HG03060 (cell line): Measurements from ENCODE around the gene ZNF467.

Experiments
- ATAC-seq: cut with Tn5 transposase; IDR thresholded peaks from one replicate; pipeline ENCODE4 v1.9.1; 2021; ENCODE audit warnings: low read depth, moderate number of reproducible peaks; ENCODE audit not compliant: unreplicated experiment

ZNF467 gene

DNA sequence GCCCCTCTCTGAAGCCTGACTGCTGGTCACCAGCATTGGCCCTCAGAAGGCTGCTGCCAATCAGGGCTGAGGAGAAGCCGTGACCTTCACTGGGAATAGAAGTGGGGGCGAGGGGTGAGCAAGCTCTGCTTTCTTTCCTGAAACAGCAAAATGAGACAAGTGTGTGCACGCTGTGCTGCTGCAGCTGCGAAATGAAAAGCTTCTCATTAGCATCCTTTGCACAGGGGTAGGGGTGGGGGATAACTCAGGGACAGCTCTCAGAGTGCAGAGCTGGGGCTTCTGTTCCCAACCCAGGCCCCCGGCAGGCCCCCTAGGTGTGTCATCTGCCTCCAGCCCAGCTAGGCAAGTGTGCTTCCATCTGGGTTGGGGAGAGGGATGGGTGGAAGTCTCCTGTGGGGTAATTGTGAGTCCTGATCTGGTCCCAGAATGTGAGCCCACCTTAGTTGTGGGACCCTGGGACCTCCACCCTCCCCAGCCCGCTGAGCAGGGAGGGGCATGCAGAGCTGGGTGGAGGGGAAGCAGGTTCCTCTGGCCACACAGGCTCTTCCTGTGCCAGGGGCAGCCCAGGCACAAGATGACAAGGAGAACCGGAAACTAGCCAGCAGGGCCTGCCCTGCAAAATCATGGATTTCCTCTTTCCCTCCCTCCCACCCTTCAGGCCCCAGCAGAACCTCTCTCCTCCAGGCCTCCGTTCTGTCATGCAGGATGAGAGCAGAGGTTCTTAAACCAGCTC, 22.2 kb downstream of the ZNF467 start:
- no peak for ATAC-seq

DNA sequence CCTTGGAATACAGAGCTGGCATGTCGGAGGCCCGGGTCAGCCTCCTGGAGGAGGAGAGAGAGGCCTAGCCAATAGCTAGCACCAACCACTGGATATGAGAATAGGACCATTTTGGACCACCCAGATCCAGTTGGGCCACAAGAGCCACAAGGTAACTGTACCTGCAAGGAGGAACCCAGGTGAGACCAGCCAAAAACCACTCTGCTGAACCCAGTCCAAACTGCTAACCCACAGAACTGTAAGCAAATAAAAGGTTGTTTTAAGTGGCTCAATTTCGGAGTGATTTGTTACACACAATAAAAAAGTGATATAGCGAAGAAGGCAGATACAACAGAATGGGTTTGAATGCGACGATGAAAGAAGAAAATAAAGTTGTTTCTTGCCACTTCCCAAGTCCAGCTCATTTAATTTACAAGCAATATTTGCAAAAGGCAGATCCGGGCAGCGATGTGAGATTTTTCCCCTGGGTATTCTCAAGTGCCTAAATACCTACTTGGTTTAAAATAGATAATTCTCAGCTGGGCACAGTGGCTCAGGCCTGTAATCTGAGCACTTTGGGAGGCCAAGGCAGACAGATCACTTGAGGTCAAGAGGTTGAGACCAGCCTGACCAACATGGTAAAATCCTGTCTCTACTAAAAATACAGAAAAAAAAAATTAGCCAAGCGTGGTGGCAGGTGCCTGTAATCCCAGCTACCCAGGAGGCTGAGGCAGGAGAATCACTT, 23.1 kb downstream of the ZNF467 start:
- ATAC-seq = no peak

DNA sequence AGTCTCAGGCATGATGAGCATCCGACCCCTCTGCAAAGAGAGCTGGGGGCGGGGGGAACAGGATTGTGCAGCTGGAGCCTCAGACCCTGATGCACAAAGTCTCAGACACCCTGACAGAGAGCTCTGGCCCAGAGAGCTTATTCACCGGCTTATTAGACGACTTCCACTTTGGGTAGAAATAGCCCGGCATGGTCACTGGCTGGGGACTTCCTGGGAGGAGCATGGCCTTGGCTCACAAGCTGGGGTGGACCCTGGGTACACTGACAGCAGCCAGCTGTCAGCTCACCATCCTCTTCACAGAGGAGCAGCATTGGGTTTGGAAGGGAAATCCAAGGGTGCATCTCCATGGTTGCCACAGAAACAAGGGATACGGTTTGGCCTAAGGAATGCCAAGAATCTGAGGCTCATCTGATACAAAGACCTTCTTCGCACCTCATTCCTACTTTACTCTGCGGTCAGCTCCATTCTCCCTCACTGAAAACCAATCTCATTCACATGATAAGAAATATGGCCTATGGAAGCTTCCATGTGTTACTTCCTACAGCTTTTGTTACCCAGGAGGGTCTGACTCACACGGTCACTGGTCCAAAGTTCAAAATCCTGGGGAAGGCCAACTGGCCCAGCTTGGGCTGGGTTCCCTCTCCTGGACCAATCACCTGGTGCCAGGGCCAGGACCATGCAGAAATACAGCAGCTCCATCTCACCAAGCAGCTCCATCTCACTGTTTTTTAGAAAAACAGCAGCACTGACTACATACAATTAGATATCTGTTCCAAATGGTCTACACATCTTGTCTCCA, 25.1 kb downstream of the ZNF467 start:
- ATAC-seq = no peak

DNA sequence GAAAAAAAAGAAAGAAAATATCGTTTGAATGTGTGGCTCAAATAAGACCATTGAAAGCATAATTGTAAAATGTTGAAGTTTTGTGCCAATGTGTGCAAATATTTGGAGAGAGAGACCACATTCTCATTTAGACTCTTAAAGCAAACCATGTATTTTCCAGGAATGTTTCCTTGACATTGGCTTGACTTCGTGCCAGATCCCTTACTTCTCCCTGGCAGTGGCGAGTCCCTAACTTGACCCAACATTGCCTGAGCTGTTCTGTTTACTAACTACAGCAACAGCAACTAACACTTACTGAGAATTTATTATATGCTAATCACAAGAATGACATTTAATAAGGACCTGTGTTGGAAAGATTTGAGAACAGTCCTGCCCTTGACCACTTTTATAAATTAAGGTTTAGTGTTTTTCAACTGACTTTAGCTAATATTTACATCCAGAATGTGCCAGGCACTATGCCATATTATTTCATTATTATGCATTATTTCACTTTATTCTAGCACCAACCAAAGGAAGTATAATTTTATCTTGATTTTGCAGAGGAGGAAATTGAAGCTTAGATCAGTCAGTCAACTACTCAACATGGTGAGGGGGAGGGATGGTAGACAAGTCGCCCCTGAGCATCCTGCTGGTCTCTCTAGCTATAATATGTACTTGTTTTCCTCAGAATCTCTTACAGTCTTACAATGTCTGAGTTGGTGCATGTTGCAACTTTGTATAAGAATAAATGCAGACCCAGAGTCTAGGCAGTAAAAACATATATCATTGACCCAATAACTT, 29.7 kb downstream of the ZNF467 start:
- ATAC-seq = no peak

DNA sequence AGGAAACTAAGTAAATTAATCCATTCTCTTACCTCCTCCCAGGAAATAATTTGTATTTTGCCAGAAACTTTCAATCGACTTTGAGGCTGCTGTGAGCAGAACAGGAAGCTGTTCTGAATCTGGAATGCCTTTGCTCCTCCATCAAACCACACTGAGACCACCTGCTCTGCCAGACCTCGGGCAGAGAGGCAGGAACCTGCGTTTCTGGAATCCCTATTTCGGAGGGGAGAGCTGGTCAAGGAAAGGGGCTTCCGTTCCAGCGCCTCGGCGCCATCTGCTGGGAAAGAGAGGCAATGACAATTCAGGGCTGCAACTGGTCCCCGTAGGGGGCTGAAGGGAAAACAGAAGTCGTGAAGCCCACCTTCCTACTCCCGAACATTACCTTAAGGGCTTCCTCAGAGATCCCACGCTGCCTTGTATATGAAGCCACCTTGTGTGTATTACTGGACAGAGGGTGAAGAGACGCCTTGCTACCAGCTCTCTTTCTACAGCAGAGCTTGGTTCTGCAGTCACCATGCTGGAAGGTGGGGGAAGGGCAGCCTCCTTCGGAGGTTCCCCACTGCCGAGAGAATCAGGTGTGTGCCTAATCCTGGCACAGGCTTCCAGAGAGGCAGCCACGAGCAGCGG, 31.2 kb downstream of the ZNF467 start:
- ATAC-seq = no peak

DNA sequence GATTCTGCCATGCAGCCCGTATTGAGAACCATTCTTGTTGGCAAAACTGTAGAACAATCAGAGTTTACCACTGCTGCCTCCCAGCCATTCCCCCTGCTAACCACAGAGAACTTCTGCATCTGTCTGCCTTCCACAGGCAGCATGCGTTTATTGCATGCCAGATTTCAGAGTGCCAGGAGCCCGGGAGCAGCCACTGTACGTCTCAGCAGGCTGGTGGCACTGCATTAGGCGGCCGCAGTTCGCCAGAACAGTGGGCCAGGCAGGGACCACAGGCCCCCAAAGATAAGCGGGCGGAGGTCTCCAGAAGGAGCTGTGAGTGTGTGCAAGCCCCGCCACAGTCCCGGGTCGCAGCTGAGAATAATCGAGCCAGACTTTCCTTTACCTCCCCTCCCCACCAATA, 31.8 kb downstream of the ZNF467 start:
- no peak for ATAC-seq

DNA sequence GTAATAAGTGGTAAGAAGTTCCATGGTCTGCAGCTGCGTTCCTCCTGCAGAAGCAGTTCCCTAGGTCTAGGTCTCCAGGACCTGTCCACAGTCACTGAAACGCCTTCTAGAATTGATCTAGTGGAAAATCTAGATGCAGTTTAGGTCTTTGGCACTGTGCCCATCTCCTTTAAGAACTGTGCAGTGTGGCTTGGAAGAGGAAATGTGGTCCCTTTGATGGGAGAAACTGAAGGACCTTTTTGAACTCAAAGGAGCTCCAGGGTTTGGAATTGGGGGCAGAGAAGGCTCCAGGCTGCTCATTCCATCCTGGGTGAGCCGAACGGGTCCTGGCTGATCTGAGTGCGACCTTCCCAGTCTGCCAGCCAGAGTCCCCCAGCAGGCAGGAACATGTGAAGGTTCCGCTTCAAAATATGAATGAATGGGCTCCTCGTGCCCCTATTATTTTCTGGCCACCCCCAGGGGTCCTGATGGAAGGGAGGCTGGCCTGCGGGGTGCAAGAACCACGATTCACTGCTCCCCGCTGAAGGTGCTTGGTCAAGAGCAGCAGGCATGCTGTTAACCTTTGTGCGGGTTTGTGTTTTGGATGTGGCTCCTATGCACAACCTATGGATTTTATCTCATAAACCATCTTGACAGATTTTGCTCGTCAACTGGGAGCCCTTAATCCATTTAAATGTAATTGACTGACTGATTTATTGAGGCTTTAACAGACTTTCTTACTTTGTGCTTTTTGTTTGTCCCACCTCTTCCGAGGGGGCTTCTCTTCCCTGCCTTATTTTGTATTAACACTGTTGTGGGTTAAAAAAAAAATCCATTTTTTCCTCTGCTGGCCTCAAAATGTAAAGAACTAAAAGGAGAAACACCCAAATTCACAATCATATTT, 36.7 kb downstream of the ZNF467 start:
- ATAC-seq = no peak

DNA sequence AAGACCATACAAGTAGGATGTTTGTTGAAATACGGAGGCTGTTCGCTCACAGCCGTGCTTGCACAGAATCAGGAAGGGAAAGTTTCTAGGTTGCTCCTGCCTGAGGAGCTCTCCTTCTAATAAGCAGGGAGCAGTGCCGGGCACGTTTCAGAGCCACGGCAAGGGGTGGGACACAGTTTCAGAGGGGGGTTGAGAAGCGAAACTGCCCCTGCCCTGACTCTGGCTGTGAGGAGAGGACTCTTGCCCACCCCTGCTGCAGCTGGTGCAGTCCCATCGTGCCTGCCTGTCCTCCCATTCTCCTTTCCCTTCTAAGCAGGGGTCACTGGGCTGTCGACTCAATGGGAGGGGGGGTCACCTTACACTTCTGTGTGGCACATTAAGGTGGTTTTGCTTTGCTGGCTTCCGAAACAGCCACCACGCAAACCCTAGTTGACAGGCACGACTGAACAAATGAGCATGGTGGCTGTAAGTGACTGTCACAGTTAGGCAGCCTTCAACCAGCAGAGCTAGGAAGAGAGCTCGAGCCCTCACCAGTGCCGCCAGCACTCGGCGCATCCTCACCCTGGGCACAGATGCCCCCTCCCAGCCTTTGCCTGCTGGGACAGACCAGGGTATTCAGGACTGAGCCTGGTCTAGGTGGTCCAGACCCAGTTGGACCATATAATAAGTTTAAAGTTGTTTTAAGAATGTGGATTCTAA, 37.5 kb downstream of the ZNF467 start:
- no peak for ATAC-seq

DNA sequence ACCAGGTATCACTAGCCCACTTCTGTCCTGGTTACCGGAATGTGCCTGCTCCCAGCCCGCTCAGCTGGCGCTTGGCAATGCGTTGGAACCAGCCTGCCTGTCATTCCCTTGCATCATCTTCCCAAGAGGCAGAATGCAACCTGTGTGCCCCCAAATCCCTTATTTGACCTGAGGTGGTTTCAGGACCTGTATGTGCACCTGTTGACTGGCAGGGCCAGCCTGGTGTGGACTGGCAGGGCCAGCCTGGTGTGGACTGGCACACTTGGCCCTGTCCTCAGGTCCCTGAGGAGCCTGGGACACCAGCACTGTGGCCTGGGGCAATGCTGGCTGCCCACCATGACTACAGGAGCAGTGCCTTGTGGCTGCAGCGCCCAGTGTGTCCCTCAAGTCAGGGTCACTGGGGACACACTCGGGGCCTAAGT, 38.2 kb downstream of the ZNF467 start:
- ATAC-seq = no peak

DNA sequence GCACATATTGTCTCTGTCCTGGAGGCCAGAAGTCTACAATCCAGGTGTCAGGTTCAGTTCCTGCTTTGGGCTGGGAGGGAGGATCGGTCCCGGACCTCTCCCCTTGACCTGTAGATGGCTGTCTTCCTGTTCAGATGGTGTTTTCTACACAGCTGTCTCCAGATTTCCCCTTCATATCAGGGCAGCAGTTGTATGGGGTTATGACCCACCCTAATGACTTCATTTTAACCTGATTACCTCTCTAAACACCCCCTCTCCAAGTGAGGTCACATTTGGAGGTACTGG, 38.7 kb downstream of the ZNF467 start:
- ATAC-seq = no peak

DNA sequence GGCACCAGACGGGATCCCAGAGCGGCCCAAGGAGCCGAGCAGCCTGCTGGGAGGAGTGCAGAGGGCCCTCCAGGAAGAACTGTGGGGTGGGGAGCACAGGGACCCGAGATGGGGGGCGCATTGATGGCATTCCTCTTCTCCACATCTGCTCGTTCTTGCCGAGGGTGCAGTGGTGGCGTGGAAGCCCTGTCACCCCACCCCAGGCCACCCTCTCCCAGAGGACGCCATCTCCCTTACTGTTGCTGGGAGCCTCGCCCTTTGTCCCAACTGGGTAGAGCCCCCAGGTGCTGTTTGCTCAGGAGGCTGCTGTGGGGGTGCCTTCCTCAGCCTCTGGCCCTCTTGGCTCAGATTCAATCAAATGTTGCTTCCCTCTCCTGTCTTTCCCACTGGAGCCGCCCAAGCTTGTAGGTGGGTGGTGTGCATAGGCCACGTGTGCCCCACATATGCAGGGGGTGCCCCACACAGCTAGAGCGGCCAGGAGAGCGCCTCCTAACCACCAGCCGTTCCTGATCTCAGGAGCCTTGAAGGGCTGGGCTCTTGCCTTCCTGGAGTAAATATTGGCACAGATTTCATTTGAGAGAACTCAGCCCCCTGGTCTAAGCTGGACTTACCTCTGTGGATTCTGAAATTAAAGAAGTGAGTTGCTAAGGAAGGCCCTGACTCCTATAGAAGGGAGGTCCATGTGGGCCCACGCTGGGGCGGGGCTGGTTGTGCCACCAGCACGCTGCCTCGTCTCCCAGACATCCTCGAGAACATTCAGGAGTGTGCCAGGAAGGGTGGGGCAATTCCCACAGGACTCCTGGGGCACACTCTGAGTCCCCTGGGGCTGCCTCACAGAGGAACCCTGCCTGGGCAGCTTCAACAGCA, 39.2 kb downstream of the ZNF467 start:
- ATAC-seq = no peak

DNA sequence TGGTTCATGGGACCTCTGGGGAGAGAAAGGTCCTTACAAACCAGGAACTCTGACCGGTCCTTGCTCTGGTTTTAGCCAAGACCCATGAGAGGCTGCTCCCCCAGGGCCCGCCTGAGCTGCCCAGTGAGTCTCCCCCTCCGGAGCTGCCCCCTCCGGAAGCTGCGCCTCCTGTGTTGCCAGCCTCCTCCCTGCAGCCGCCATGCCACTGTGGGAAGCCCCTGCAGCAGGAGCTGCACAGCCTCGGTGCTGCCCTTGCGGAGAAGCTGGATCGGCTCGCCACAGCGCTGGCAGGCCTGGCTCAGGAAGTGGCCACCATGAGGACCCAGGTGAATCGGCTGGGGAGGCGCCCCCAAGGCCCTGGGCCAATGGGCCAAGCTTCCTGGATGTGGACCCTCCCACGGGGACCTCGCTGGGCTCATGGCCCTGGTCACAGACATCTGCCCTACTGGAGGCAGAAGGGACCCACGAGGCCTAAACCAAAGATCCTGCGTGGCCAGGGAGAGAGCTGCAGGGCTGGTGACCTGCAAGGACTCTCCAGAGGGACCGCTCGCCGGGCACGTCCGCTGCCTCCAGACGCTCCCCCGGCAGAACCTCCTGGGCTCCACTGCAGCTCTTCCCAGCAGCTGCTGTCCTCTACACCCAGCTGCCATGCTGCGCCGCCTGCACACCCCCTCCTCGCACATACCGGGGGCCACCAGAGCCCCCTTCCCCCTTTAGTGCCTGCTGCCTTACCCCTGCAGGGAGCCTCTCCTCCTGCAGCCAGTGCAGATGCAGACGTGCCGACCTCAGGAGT, 40.1 kb downstream of the ZNF467 start:
- no peak for ATAC-seq

DNA sequence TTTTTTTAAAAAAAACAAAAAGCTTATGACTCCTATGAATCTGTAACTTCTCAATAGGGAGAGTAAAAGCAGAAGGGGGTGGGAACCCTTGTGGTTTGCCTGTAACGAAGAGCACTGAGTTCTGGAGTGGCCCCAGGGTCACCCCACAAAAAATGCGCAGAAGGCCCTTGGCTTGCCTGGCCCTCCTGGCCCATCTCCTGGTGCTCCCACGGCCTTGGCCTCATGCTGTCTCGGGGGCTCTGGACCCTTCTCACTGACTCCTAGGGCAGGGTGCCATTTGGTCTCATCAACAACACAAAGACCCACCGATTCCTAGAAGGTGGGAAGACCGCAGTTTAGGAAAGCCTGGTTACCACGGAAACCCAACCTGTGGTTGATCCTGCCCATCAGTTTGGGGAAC, 40.8 kb downstream of the ZNF467 start:
- no peak for ATAC-seq

DNA sequence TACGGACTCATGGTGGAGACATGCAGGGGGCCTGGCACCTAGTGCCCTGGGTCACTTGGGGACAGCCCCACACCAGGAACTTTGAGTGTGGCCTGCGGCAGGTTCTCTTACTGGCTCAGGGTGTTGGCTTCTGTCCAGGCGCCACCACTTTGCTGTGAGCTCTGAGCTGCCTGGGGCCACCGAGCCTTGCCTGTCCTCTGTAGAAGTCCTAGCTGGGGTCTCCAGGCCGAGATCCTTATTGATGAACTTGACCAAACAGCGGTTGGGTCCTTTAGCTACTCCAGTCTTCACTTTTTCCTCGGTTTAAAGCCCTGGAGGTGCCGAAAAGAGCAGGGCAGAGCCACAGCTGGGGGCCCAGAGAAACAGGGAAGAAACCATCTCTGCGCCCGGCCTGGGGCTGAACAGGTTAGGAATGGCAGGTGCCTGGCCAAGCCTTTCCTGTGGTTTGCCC, 41.3 kb downstream of the ZNF467 start:
- ATAC-seq = no peak

DNA sequence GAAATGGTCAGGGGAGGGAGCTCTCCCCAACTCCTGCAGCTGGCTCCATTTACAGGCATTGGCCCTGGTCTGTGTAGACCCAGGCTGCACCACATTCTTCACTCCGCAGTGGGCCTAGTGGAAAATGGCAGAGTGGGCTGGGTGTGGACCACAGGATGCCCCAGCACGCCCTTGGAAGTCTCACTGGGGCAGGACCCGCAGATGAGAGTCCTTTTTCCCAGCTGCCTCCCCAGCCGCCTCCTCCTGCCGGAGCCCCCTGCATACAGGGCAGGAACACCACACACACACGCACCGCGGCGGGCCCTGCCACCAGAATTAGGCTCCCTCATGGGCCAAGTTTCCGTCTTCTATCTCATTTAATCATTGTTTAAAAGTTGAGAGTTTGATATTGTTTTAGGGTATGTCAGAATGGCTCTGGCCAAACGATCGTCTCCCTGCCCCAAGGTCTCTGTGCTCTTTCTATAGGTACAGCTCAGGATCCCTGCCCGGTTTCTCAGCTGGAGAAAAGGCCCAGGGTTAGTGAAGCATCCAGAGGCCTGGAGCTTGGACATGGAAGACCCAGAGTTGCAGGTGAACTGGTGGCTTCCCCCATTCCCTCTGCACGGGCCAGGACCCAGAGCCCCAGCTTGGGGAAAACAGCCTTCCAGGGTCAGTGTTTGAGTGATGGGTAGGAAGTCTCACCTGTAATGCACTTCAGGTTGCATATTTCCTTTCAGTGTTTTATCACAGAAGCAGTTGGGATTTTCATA, 42.0 kb downstream of the ZNF467 start:
- no peak for ATAC-seq
